Activated CD4-positive, CD25-positive, alpha-beta regulatory T cell treated with anti-CD3 and anti-CD28 coated beads, Interleukin-2, amount 50 U/mL, for 16 hours (primary cell): Measurements from ENCODE around the gene C14orf119.

ENCODE experiments used
- DNase-seq: peaks from one replicate; pipeline ENCODE4 v3.0.0-alpha.2; 2020; ENCODE audit warnings: low read depth, low spot score

C14orf119 gene

GRCh38 chr14:23060536-23061260 lies 34.6 kb upstream of the C14orf119 start:
- DNase-seq, result no peak

GRCh38 chr14:23062002-23062401 lies 33.3 kb upstream of the C14orf119 start:
- DNase-seq, result no peak

- DNase-seq, result no peak
Observed at GRCh38 chr14:23063601-23064000, 31.7 kb upstream of the C14orf119 start.

GRCh38 chr14:23066368-23066767 lies 28.9 kb upstream of the C14orf119 start:
- DNase-seq, result no peak

GRCh38 chr14:23066855-23067744 lies 28.2 kb upstream of the C14orf119 start:
- no peak for DNase-seq

GRCh38 chr14:23067847-23068788 lies 27.2 kb upstream of the C14orf119 start:
- no peak for DNase-seq

GRCh38 chr14:23068789-23069412 lies 26.4 kb upstream of the C14orf119 start:
- peak; percentile 60 for DNase-seq

GRCh38 chr14:23069413-23069806 lies 25.9 kb upstream of the C14orf119 start:
- DNase-seq, result no peak

GRCh38 chr14:23070262-23071129 lies 24.8 kb upstream of the C14orf119 start:
- DNase-seq, result no peak

- DNase-seq, result peak; percentile 54
Observed at GRCh38 chr14:23071244-23071920, 23.9 kb upstream of the C14orf119 start.

GRCh38 chr14:23071921-23072539 lies 23.3 kb upstream of the C14orf119 start:
- no peak for DNase-seq

GRCh38 chr14:23074906-23075305 lies 20.4 kb upstream of the C14orf119 start:
- no peak for DNase-seq

- no peak for DNase-seq
Observed at GRCh38 chr14:23076785-23077408, 18.4 kb upstream of the C14orf119 start.

GRCh38 chr14:23077962-23078361 lies 17.3 kb upstream of the C14orf119 start:
- no peak for DNase-seq

GRCh38 chr14:23078692-23079116 lies 16.6 kb upstream of the C14orf119 start:
- DNase-seq, result no peak

- DNase-seq, result no peak
Observed at GRCh38 chr14:23079716-23080115, 15.6 kb upstream of the C14orf119 start.

GRCh38 chr14:23080474-23080873 lies 14.8 kb upstream of the C14orf119 start:
- DNase-seq, result no peak

GRCh38 chr14:23085458-23085857 lies 9.8 kb upstream of the C14orf119 start:
- no peak for DNase-seq

- no peak for DNase-seq
Observed at GRCh38 chr14:23086565-23086964, 8.7 kb upstream of the C14orf119 start.
